NCI-H524 (cell line): ENCODE data around the gene GPR15LG.
"Not testable (repeated sequence)": the region's sequence is repeated elsewhere in the genome, so short reads cannot be mapped to it uniquely, and the experiment has no call there.

Source experiments
- DNase-seq, 2 experiments: peaks; one replicate each; lab custom pipeline; 2025; lab: John Stamatoyannopoulos, UW

The GPR15LG gene

GRCh38 chr10:84166620-84167288 is 6.8 kb upstream of the GPR15LG start:
- DNase-seq = no peak

- DNase-seq = not testable (repeated sequence)
These were observed 6.3 kb upstream of the GPR15LG start for GRCh38 chr10:84167289-84167653.

- DNase-seq = not testable (repeated sequence)
These were observed 5.2 kb upstream of the GPR15LG start for GRCh38 chr10:84168382-84168781.

GRCh38 chr10:84171237-84171636 is 2.4 kb upstream of the GPR15LG start:
- DNase-seq = not testable (repeated sequence)

- not testable (repeated sequence) for DNase-seq
These were observed 1.7 kb upstream of the GPR15LG start for GRCh38 chr10:84171700-84172466.

DNA sequence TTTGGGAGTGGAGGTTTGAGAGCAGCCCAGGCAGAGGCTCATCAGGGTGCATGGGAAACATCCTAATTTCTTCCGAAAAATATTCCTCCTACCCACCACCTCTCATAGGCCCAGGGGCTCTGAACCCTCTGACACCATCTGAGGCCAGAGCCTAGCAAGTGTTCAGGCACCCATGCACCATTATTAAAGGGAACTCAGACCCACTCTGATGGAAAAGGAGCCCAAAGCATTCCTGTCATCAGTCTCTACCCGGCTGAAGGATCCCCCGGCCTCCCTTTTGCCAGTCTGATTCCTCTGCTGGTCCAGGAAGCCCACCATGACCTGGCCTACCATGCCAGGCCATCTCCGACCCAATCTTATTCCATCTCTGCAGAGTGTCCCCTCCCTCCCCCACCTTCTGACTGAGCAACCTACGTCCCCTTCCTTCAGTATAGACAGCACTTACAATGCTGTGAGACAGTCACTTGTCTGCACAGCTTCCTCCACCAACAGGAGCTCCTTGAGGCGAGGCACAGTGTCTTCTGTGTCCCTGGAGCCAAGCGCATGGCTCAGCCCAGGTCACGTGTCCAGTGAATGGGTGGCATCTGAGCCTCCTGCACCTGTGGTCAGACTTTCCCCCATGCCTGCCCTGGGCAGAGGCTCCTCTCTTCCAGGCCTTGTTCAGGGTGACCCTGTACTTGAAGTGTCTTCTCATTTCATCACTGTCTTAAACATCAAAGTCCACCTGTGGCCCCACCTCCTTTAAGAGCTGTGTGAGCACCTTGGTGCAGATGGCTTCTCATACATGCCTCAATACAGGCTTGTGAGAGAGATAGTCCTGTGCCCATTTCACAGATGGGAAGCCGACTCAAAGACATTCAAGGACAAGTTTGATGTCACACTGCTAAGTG is 889 bp upstream of the GPR15LG start:
- no peak for DNase-seq

DNA sequence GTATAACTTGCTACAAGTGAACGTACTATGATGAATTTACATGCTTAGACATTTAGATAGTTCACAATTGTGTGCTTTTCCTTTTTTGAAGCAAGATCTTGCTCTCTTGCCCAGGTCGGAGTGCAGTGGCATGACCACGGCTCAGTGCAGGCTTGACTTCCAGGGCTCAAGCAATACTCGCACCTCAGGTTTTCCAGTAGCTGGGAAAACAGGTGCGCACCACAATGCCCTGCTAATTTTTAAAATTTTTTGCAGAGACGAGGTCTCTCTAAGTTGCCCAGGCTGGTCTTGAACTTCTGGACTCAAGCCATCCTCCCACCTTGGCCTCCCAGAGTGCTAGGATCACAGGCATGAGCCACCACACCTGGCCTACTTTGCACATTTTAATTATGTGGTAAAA is 1.8 kb downstream of the GPR15LG start:
- DNase-seq = no peak

GRCh38 chr10:84176351-84176750 is 2.8 kb downstream of the GPR15LG start:
- no peak for DNase-seq

DNA sequence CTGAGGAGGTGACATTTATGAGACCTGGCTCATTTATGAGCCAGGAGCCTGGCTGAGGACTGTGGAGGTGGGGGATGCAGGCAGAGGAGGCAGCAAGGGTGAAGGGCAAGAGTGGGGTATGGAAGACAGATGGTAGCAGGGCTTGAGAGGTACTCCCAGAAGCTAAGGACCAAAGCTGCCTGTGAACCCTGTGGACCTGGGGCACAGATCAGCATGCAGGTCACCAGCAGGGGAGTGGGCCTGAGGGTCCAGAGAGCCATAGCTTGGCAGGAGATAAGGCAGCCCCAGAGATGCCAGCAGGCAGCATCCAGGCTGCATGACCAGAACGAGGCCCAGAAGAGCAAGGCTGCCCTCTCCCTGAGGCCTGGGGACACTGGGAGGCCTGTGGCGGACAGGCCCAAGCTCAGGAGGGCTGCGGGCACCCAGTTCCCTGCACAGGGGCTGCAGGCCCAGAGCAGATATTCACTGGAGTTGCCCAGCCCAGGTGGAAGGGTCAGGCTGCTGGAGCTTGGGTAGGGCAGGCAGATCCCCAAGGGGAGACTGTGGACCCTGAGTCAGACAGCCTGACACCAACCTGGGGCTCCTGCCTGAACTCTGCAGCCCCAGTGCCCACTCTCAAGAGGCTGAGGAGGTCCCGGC is 3.4 kb downstream of the GPR15LG start:
- peak in 1 of 2 experiments; percentile 10 for DNase-seq

DNA sequence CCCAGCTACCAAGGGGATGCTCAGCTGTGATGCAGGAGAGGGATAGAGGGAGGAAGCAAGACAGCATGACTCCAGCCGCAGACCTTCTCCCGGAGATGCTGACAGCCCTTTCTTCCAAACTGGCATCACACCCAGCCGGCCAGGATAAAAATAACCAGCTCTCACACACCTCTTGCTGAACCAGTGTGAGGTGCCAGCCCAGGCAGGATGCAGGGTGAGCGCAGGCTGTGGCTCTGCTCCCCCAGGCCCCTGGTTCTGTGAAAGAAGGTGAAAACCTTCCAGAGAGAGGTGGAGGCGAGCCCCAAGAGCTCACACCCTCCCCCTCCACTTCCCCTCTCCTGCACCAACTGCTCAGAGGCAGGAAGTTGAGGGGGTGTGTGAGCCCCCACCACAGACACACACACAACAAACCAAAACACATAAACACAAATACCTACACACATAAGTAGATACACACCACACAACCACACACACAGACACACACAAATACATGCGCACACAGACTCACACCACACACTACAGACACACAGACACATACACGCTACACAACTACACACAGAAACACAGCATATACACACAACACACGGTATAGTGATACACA is 4.0 kb downstream of the GPR15LG start:
- peak in 1 of 2 experiments; percentile 1 for DNase-seq

DNA sequence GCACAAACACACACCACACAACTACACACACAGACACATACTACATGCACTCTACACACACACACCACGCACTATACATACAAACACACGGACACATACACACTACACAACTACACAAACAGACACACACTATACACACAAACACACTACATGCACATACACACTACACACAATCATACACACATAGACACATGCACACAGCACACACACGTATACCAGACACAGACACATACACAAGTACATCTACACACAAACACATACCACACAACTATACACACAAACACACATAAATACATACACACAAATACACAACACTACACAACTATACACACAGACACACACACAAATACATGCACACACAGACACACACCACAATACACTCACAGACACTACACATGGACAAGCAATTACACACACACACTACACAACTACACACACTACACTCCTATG is 4.6 kb downstream of the GPR15LG start:
- DNase-seq = no peak

GRCh38 chr10:84179059-84179710 is 5.6 kb downstream of the GPR15LG start:
- DNase-seq = peak; percentile 59 to 79

DNA sequence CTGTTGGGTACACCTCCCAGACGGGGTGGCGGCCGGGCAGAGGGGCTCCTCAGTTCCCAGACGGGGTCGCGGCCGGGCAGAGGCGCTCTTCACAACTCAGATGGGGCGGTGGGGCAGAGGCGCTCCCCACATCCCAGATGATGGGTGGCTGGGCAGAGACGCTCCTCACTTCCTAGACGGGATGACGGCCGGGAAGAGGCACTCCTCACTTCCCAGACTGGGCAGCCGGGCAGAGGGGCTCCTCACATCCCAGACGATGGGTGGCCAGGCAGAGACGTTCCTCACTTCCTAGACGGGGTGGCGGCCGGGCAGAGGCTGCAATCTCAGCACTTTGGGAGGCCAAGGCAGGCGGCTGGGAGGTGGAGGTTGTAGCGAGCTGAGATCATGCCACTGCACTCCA is 6.8 kb downstream of the GPR15LG start:
- not testable (repeated sequence) for DNase-seq

GRCh38 chr10:84181631-84182030 is 8.0 kb downstream of the GPR15LG start:
- no peak for DNase-seq

DNA sequence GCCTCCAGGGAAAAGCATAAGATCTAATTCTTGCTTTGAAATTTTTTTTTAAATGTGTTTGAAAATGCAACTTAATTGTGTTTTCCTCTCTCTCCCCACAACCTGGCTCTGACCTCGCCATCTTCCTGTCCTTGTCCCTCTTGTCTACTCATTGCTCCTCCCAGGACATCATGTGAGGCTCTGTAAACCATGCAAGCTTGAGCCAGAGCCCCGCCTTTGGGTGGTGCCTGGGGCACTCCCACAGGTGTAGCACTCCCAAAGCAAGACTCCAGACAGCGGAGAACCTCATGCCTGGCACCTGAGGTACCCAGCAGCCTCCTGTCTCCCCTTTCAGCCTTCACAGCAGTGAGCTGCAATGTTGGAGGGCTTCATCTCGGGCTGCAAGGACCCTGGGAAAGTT is 10.9 kb downstream of the GPR15LG start:
- no peak for DNase-seq

DNA sequence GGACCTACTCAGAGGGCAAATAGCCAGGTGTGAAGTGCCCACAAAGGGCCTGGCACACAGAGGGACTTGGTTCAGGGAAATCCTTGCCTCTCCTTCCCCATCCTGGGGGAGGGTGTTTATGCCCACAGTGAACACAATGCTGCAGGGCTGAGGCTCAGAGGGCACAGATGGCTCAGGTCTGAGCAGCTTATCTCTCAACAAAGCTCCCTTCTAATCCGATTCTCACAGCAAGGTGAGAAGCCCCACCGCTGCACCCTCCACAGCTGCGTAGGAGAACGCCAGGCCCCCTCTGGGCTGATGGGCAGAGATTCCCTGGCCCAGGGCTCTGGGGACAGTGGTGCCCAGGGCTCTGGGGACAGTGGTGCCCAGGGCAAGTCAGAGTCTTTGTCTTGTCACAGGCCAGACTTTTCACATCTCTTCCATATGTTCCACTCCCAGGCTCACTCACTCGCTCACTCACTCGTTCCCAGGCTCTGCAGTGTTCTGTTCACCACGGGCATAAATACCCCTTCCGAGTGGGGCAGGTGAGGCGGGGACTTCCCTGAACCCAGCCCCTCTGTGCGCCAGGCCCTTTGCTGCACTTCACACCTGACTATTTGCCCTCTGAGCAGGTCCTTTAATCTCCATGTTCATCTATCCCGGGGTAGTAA is 12.1 kb downstream of the GPR15LG start:
- peak; percentile 64 to 89 for DNase-seq

GRCh38 chr10:84188815-84189214 is 15.2 kb downstream of the GPR15LG start:
- DNase-seq = no peak

- no peak for DNase-seq
These were observed 17.0 kb downstream of the GPR15LG start for GRCh38 chr10:84190621-84191020.

DNA sequence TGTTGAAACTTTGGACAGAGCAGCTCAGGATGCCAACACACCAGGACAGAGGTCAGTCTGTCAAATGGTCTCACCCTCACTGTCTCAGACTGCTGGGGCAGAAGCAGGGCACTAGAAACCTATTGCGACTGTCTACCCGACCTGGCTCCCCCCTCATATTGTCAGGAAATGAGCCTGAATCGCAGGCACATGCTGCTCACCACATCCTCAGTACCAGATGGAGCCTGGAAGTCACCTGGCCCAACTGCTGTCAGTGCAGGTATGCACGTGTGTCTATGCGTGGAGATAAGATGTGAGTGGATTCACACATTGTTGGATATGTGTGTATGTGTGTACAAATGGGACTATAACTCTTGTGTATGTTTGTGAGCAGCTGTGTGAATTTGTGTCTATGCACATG is 17.5 kb downstream of the GPR15LG start:
- DNase-seq = no peak

DNA sequence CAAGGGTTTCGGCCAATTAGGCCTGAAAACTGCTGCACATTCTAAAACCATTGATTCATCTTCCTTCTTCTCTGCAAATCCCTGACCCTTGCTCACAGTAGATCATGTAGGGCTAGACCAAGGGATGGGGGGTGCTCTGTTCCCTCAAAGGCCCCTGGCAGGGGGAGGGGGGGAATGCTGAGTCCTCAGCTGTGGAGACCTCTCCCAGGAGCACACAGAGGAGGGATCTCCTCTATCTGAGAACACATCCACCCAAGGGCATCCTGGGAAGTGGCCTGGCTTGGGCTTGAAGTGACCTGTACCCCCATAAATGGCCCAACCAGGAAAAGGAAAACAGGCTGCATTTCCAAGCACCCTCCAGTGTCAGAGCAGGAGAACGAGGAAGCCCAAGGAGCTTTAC is 19.7 kb downstream of the GPR15LG start:
- no peak for DNase-seq
